ENCODE measurements around the gene UBQLNL. TPM values are rescaled to one million over a fixed set of nuclear protein-coding genes. Genes with fewer than 3 reads are reported as not detected.

Gene UBQLNL
- polyA plus RNA-seq, 2 of the 4 experiments (the other 2 are of a cell fraction): 0.06 to 0.41 TPM

- DNase-seq (ENCODE audit: low read depth in 1 of 2, low spot score in 1 of 2): no peak
- H3K4me3 ChIP-seq: no peak overlapping the region
- CTCF ChIA-PET: no interaction called here
- no peak for FAIRE-seq
- WGBS (ENCODE audit: missing lambda C conversion rate): 76% methylated on average over 3 of the region's 3 CpGs
- no peak overlapping the region for H3K4me2 ChIP-seq
- no peaks in the 10 kb centered on the region for H3K4me1 ChIP-seq
- POLR2A ChIA-PET: no interaction called here
- no peaks in the 10 kb centered on the region for H3K9me3 ChIP-seq
- no peak overlapping the region for H3K27ac ChIP-seq
- ATAC-seq: no peak
- no peak for TF ChIP-seq POLR2AphosphoS2 (conservative IDR thresholded peaks at IDR 0.05; ENCODE audit: low read length)
- TF ChIP-seq MAX (IDR thresholded peaks at IDR 0.05): no peak
- no peak for TF ChIP-seq CBX2 (IDR thresholded peaks at IDR 0.05; ENCODE audit: borderline replicate concordance, low read depth)
- TF ChIP-seq CHD2 (IDR thresholded peaks at IDR 0.05; ENCODE audit: low read length, partially characterized antibody): no peak
- TF ChIP-seq HDAC2 (IDR thresholded peaks at IDR 0.05): no peak
- TF ChIP-seq JUN (IDR thresholded peaks at IDR 0.05): no peak
- no peak for TF ChIP-seq EHF (CRISPR knock-in tag; IDR thresholded peaks at IDR 0.05)
- TF ChIP-seq HEYL (CRISPR knock-in tag; IDR thresholded peaks at IDR 0.05): no peak
- no peak for TF ChIP-seq TFCP2L1 (CRISPR knock-in tag; IDR thresholded peaks at IDR 0.05)
- no peak for TF ChIP-seq FOSB (CRISPR knock-in tag; IDR thresholded peaks at IDR 0.05)
- TF ChIP-seq NR3C1 (IDR thresholded peaks at IDR 0.05): no peak
These were observed 30.5 kb downstream of the UBQLNL start for GRCh38 chr11:5486003-5486402.

GRCh38 chr11:5476186-5476819 lies 40.2 kb downstream of the UBQLNL start:
- H3K27ac ChIP-seq: no peak overlapping the region
- DNase-seq (ENCODE audit: low read depth in 1 of 2, low spot score in 1 of 2) (peak; percentile 52 to 65), ATAC-seq (peak; percentile 88 to 94; a peak in 5 of 6 replicates), FAIRE-seq (no peak)
- WGBS (ENCODE audit: missing lambda C conversion rate): 1% methylated on average over 2 of the region's 2 CpGs
- no peak overlapping the region for H3K4me2 ChIP-seq
- no peaks in the 10 kb centered on the region for H3K9me3 ChIP-seq
- no peaks in the 10 kb centered on the region for H3K4me1 ChIP-seq
- ChIA-PET POLR2A (no interaction called here), CTCF (interaction anchor here (0.6 to 2.2 kb wide), 23 partner anchors 9 to 346 kb away, joined by 3 to 9 read pairs (median 3); partner anchors contain the start of genes TRIM5 and TRIM6)
- H3K4me3 ChIP-seq: no peak overlapping the region
- no peak for TF ChIP-seq NPAS2 (CRISPR knock-in tag; IDR thresholded peaks at IDR 0.05; ENCODE audit: borderline replicate concordance)
- no peak for TF ChIP-seq GATA3 (IDR thresholded peaks at IDR 0.05; ENCODE audit: borderline replicate concordance)
- TF ChIP-seq BHLHE40 (IDR thresholded peaks at IDR 0.05; ENCODE audit: low read depth, low read length): no peak
- peak; percentile 66 to 70 for TF ChIP-seq RAD21 (conservative IDR thresholded peaks at IDR 0.05 in 1 of 2, IDR thresholded peaks at IDR 0.05 in 1 of 2)
- no peak for TF ChIP-seq POLR2A (IDR thresholded peaks at IDR 0.05; ENCODE audit: low read length)
- no peak for TF ChIP-seq TFCP2L1 (CRISPR knock-in tag; IDR thresholded peaks at IDR 0.05)
- TF ChIP-seq CTCF (IDR thresholded peaks at IDR 0.05): peak; percentile 76
- TF ChIP-seq EHMT2 (IDR thresholded peaks at IDR 0.05; ENCODE audit: low read depth): no peak
- TF ChIP-seq HMGXB4 (CRISPR knock-in tag; IDR thresholded peaks at IDR 0.05; ENCODE audit: borderline replicate concordance): no peak
- TF ChIP-seq POLR2AphosphoS2 (conservative IDR thresholded peaks at IDR 0.05; ENCODE audit: low read length): no peak
- TF ChIP-seq FOXS1 (CRISPR knock-in tag; IDR thresholded peaks at IDR 0.05): no peak
- TF ChIP-seq E2F6 (IDR thresholded peaks at IDR 0.05; ENCODE audit: borderline replicate concordance, low read depth): no peak
- peak; percentile 83 for TF ChIP-seq SMC3 (IDR thresholded peaks at IDR 0.05)
- no peak for TF ChIP-seq CBX8 (IDR thresholded peaks at IDR 0.05)
- TF ChIP-seq ZFP36 (IDR thresholded peaks at IDR 0.05; ENCODE audit: borderline replicate concordance, partially characterized antibody): no peak
- no peak for TF ChIP-seq NR3C1 (IDR thresholded peaks at IDR 0.05)
